H1 (cell line): ENCODE measurements around the gene GIT1. TPM values are rescaled to one million over a fixed set of nuclear protein-coding genes. Genes with fewer than 3 reads are reported as not detected.

ENCODE experiments used
- CEBPB ChIP-seq: IDR thresholded peaks from 2 replicates; pipeline ENCODE4 v1.6.1; 2012; ENCODE audit warnings: low read depth, low read length
- CTCF ChIP-seq, 3 experiments: IDR thresholded peaks; 1 replicate in 2 of 3; 2 replicates in 1 of 3; pipeline versions ENCODE4 v1.5.1 to v1.6.1; 2011; ENCODE audit warnings: low read length in 3 of 3, mild to moderate bottlenecking in 3 of 3, inconsistent platforms in 2 of 3, low read depth in 1 of 3, moderate library complexity in 1 of 3; ENCODE audit not compliant: insufficient read depth in 1 of 3; ENCODE audit errors: control extremely low read depth in 1 of 3
- JUN ChIP-seq: IDR thresholded peaks from 2 replicates; pipeline ENCODE4 v1.6.1; 2011; ENCODE audit warnings: low read depth, mild to moderate bottlenecking, improper control_type of control experiment, low read length
- SP4 ChIP-seq: IDR thresholded peaks from 2 replicates; pipeline ENCODE4 v1.6.1; 2012; ENCODE audit warnings: low read length, inconsistent platforms
- TAF7 ChIP-seq: optimal IDR thresholded peaks from 2 replicates; pipeline ENCODE3; 2011; ENCODE audit warnings: low read depth, mild to moderate bottlenecking, inconsistent platforms, low read length, moderate library complexity, borderline replicate concordance
- TBP ChIP-seq: IDR thresholded peaks from 2 replicates; pipeline ENCODE4 v1.6.1; 2011; ENCODE audit warnings: low read depth, low read length, improper control_type of control experiment
- polyA plus RNA-seq, 7 experiments: library from polyadenylated mRNA; depleted of rRNA in 3 of 7; stranded (reverse) in 5 of 7; unstranded in 2 of 7; fragments of >200 nt in 5 of 7; fragments of 200-250 nt in 2 of 7; gene quantifications; 1 replicate in 5 of 7; 2 replicates in 1 of 7; 4 replicates in 1 of 7; pipeline versions ENCODE4 v1.2.1 to v1.2.3, GENCODE V29; 2011 to 2013; ENCODE audit warnings: missing spikeins in 2 of 7, mixed read lengths in 2 of 7
- total RNA-seq: library from RNA; stranded (reverse); fragmentation: NEBNext Ultra II Directional; extraction: Animal tissue kit (Norgen Biotek cat#: 25700); gene quantifications from 2 replicates; pipeline ENCODE4 v1.2.1, GENCODE V29; 2021
- TF ChIP-seq, protein P1 (sequence below): fragments of 300-600 bp; sonication (generic); IDR thresholded peaks from 2 replicates; pipeline ENCODE4 v1.7.1; 2012; ENCODE audit warnings: low read length, moderate library complexity, mild to moderate bottlenecking, inconsistent platforms; ENCODE audit not compliant: insufficient replicate concordance

The GIT1 gene
- total and polyA plus RNA-seq, 2 of the 8 experiments (the other 6 are each of a cell fraction or from before 2014, with no cell fraction given), result 62.4 to 63.0 TPM

DNA sequence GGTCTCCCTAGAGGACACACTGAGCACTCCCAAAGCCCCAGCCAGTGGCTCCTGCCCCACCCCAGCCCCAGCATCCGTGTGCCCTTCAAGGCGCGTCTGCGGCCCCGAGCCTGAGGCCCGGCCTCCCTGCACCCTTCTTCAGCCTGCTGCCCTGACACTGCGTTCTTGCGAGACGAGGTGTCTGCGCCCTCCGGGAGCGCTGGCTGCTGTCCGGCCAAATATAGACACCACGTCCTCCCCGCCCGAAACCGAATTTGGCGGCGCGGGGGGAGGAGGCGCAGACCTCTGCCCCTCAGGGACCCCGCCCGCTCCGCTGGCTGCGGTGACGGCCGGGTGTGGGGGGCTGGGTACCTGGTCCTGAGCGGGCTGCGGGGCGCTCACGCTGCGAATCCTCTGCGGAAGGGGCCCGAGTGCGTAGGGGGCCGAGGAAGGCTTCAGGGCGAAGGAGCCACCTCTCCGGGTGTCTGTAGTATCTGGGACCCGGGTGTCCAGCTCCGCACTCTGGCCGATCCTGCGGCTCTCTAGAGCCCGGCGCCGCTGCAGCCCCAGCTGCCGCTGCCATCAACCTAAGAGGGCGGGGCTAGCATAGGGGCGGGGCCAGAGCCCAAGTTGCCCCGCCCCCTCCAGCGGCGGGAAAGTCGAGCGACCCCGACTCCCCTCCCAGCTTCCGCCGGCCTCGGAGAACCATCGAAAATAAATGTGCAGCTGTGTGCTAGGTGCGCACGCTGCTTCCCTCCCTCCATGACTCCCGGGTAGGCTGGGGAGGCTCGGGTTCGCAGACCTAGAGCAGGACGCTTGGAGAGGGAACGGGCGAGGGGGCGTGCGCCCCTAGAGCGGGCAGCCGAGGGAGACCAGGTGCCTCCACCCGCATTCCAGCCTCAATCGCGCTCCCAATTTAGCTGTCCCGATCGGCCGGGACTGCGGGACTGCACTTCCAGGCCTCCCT lies 33.2 kb upstream of the GIT1 start, which contains the start of gene CORO6 (continued):
- TF ChIP-seq, protein P1, sequence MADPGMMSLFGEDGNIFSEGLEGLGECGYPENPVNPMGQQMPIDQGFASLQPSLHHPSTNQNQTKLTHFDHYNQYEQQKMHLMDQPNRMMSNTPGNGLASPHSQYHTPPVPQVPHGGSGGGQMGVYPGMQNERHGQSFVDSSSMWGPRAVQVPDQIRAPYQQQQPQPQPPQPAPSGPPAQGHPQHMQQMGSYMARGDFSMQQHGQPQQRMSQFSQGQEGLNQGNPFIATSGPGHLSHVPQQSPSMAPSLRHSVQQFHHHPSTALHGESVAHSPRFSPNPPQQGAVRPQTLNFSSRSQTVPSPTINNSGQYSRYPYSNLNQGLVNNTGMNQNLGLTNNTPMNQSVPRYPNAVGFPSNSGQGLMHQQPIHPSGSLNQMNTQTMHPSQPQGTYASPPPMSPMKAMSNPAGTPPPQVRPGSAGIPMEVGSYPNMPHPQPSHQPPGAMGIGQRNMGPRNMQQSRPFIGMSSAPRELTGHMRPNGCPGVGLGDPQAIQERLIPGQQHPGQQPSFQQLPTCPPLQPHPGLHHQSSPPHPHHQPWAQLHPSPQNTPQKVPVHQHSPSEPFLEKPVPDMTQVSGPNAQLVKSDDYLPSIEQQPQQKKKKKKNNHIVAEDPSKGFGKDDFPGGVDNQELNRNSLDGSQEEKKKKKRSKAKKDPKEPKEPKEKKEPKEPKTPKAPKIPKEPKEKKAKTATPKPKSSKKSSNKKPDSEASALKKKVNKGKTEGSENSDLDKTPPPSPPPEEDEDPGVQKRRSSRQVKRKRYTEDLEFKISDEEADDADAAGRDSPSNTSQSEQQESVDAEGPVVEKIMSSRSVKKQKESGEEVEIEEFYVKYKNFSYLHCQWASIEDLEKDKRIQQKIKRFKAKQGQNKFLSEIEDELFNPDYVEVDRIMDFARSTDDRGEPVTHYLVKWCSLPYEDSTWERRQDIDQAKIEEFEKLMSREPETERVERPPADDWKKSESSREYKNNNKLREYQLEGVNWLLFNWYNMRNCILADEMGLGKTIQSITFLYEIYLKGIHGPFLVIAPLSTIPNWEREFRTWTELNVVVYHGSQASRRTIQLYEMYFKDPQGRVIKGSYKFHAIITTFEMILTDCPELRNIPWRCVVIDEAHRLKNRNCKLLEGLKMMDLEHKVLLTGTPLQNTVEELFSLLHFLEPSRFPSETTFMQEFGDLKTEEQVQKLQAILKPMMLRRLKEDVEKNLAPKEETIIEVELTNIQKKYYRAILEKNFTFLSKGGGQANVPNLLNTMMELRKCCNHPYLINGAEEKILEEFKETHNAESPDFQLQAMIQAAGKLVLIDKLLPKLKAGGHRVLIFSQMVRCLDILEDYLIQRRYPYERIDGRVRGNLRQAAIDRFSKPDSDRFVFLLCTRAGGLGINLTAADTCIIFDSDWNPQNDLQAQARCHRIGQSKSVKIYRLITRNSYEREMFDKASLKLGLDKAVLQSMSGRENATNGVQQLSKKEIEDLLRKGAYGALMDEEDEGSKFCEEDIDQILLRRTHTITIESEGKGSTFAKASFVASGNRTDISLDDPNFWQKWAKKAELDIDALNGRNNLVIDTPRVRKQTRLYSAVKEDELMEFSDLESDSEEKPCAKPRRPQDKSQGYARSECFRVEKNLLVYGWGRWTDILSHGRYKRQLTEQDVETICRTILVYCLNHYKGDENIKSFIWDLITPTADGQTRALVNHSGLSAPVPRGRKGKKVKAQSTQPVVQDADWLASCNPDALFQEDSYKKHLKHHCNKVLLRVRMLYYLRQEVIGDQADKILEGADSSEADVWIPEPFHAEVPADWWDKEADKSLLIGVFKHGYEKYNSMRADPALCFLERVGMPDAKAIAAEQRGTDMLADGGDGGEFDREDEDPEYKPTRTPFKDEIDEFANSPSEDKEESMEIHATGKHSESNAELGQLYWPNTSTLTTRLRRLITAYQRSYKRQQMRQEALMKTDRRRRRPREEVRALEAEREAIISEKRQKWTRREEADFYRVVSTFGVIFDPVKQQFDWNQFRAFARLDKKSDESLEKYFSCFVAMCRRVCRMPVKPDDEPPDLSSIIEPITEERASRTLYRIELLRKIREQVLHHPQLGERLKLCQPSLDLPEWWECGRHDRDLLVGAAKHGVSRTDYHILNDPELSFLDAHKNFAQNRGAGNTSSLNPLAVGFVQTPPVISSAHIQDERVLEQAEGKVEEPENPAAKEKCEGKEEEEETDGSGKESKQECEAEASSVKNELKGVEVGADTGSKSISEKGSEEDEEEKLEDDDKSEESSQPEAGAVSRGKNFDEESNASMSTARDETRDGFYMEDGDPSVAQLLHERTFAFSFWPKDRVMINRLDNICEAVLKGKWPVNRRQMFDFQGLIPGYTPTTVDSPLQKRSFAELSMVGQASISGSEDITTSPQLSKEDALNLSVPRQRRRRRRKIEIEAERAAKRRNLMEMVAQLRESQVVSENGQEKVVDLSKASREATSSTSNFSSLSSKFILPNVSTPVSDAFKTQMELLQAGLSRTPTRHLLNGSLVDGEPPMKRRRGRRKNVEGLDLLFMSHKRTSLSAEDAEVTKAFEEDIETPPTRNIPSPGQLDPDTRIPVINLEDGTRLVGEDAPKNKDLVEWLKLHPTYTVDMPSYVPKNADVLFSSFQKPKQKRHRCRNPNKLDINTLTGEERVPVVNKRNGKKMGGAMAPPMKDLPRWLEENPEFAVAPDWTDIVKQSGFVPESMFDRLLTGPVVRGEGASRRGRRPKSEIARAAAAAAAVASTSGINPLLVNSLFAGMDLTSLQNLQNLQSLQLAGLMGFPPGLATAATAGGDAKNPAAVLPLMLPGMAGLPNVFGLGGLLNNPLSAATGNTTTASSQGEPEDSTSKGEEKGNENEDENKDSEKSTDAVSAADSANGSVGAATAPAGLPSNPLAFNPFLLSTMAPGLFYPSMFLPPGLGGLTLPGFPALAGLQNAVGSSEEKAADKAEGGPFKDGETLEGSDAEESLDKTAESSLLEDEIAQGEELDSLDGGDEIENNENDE, result no peak
- no peak; the same call in 1 of the 2 replicates for TF ChIP-seq SP4
- TF ChIP-seq CTCF (IDR thresholded peaks at IDR 0.05; ENCODE audit: control extremely low read depth in 1 of 3, insufficient read depth in 1 of 3, low read depth in 1 of 3, low read length in 3 of 3), result no peak
- peak; percentile 45; the same call in 1 of the 2 replicates for TF ChIP-seq TBP
- TF ChIP-seq JUN, result no peak
- TF ChIP-seq TAF7, result peak; percentile 55
- TF ChIP-seq CEBPB, result no peak
